ENCODE results near the gene KCNJ4.

- TF ChIP-seq, protein P1, sequence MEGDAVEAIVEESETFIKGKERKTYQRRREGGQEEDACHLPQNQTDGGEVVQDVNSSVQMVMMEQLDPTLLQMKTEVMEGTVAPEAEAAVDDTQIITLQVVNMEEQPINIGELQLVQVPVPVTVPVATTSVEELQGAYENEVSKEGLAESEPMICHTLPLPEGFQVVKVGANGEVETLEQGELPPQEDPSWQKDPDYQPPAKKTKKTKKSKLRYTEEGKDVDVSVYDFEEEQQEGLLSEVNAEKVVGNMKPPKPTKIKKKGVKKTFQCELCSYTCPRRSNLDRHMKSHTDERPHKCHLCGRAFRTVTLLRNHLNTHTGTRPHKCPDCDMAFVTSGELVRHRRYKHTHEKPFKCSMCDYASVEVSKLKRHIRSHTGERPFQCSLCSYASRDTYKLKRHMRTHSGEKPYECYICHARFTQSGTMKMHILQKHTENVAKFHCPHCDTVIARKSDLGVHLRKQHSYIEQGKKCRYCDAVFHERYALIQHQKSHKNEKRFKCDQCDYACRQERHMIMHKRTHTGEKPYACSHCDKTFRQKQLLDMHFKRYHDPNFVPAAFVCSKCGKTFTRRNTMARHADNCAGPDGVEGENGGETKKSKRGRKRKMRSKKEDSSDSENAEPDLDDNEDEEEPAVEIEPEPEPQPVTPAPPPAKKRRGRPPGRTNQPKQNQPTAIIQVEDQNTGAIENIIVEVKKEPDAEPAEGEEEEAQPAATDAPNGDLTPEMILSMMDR (IDR thresholded peaks at IDR 0.05) = no peak
- no peak for TF ChIP-seq EP300 (IDR thresholded peaks at IDR 0.05; ENCODE audit: low read depth)
These were observed 485 bp downstream of the KCNJ4 start for GRCh38 chr22:38454353-38455075.
